ENCODE data around the gene SSH2. TPM values are rescaled to one million over a fixed set of nuclear protein-coding genes. Genes with fewer than 3 reads are reported as not detected.

Gene SSH2
- total and polyA plus RNA-seq, 9 of the 15 experiments (the other 6 are each of a cell fraction or from before 2014, with no cell fraction given): 3.9 to 16.1 (median 10.2) TPM

DNA sequence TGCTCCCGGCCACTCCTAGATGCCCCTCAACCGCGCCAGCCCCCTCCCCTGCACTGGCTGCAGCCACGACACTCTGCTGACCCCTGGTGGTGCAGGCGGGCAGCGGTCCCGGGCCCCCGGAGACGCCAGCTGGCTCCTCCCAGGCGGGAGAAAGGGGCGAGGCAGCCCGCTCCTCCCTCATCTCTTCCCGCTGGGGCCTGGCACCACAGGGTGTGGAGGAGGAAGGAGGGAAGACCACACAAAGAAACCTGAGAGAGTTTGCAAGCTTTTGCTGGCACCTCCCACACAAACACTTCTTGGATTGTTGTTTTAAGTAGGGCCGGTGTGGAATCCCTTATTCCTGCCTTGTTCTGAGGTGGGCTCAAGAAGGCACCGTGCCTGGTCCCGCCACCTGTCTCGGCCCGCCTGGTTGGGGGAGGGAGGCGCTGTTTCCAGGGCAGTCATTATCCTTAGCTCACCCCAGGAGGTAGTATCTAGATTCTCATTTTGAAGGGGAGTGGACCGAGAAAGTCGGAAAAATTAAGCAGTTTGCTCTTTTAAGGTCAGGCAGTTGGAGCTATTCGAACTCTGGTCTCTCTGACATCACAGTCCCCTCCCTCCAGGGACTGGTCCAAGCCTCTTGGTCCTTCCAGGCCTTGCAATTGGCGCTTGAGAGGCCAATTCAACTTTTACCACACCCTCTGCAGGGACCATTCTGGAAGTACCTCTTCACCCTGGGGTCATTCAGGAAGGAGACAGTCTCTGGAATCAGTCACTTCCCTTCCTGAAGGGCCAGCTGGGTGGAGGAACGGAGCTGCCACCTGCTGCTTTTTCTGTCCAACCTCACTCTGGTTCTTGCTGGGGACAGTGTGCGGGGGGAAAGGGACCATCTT is 338.1 kb downstream of the SSH2 start (continued):
- TF ChIP-seq KDM2B (CRISPR knock-in tag; IDR thresholded peaks at IDR 0.05): 0 out of 2 replicates have a peak, but pooled peaks have one; percentile 8
- peak; percentile 69 for TF ChIP-seq SMC3 (conservative IDR thresholded peaks at IDR 0.05; ENCODE audit: insufficient read depth, low read depth, low read length)
- no peak for TF ChIP-seq ZNF589 (CRISPR knock-in tag; IDR thresholded peaks at IDR 0.05; ENCODE audit: low read depth)
- peak; percentile 46 for TF ChIP-seq SAP30 (IDR thresholded peaks at IDR 0.05; ENCODE audit: borderline replicate concordance, insufficient read depth, low read depth, low read length, poor library complexity, severe bottlenecking)
- TF ChIP-seq ZNF124 (CRISPR knock-in tag; IDR thresholded peaks at IDR 0.05): no peak
- TF ChIP-seq COPS2 (conservative IDR thresholded peaks at IDR 0.05): no peak
- TF ChIP-seq ZKSCAN1 (IDR thresholded peaks at IDR 0.05; ENCODE audit: low read depth, low read length): peak; percentile 30; the same call in 1 of the 2 replicates
- no peak for TF ChIP-seq ZZZ3 (IDR thresholded peaks at IDR 0.05)
- TF ChIP-seq, protein P1, sequence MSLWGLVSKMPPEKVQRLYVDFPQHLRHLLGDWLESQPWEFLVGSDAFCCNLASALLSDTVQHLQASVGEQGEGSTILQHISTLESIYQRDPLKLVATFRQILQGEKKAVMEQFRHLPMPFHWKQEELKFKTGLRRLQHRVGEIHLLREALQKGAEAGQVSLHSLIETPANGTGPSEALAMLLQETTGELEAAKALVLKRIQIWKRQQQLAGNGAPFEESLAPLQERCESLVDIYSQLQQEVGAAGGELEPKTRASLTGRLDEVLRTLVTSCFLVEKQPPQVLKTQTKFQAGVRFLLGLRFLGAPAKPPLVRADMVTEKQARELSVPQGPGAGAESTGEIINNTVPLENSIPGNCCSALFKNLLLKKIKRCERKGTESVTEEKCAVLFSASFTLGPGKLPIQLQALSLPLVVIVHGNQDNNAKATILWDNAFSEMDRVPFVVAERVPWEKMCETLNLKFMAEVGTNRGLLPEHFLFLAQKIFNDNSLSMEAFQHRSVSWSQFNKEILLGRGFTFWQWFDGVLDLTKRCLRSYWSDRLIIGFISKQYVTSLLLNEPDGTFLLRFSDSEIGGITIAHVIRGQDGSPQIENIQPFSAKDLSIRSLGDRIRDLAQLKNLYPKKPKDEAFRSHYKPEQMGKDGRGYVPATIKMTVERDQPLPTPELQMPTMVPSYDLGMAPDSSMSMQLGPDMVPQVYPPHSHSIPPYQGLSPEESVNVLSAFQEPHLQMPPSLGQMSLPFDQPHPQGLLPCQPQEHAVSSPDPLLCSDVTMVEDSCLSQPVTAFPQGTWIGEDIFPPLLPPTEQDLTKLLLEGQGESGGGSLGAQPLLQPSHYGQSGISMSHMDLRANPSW (CRISPR knock-in tag; IDR thresholded peaks at IDR 0.05): no peak
- TF ChIP-seq SOX6 (IDR thresholded peaks at IDR 0.05): no peak
- TF ChIP-seq NR3C1 (CRISPR knock-in tag; IDR thresholded peaks at IDR 0.05): no peak
- TF ChIP-seq RB1 (IDR thresholded peaks at IDR 0.05; ENCODE audit: low read depth): peak; percentile 96
- TF ChIP-seq, protein P2, sequence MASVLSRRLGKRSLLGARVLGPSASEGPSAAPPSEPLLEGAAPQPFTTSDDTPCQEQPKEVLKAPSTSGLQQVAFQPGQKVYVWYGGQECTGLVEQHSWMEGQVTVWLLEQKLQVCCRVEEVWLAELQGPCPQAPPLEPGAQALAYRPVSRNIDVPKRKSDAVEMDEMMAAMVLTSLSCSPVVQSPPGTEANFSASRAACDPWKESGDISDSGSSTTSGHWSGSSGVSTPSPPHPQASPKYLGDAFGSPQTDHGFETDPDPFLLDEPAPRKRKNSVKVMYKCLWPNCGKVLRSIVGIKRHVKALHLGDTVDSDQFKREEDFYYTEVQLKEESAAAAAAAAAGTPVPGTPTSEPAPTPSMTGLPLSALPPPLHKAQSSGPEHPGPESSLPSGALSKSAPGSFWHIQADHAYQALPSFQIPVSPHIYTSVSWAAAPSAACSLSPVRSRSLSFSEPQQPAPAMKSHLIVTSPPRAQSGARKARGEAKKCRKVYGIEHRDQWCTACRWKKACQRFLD (CRISPR knock-in tag; IDR thresholded peaks at IDR 0.05): no peak
- TF ChIP-seq PHB2 (IDR thresholded peaks at IDR 0.05; ENCODE audit: low read depth): no peak
- TF ChIP-seq, protein P3, sequence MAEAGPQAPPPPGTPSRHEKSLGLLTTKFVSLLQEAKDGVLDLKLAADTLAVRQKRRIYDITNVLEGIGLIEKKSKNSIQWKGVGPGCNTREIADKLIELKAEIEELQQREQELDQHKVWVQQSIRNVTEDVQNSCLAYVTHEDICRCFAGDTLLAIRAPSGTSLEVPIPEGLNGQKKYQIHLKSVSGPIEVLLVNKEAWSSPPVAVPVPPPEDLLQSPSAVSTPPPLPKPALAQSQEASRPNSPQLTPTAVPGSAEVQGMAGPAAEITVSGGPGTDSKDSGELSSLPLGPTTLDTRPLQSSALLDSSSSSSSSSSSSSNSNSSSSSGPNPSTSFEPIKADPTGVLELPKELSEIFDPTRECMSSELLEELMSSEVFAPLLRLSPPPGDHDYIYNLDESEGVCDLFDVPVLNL (CRISPR knock-in tag; IDR thresholded peaks at IDR 0.05; ENCODE audit: low read depth): no peak
- TF ChIP-seq MXI1 (IDR thresholded peaks at IDR 0.05; ENCODE audit: low read depth, low read length): peak; percentile 20; the same call in 1 of the 2 replicates
- no peak for TF ChIP-seq SAFB2 (IDR thresholded peaks at IDR 0.05; ENCODE audit: borderline replicate concordance, low read depth, low read length, severe bottlenecking)
- TF ChIP-seq, protein P4, sequence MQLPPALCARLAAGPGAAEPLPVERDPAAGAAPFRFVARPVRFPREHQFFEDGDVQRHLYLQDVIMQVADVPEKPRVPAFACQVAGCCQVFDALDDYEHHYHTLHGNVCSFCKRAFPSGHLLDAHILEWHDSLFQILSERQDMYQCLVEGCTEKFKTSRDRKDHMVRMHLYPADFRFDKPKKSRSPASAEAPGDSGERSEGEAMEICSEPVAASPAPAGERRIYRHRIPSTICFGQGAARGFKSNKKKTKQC (CRISPR knock-in tag; IDR thresholded peaks at IDR 0.05): no peak
- no peak for TF ChIP-seq ZNF444 (CRISPR knock-in tag; IDR thresholded peaks at IDR 0.05)
- TF ChIP-seq, protein P5, sequence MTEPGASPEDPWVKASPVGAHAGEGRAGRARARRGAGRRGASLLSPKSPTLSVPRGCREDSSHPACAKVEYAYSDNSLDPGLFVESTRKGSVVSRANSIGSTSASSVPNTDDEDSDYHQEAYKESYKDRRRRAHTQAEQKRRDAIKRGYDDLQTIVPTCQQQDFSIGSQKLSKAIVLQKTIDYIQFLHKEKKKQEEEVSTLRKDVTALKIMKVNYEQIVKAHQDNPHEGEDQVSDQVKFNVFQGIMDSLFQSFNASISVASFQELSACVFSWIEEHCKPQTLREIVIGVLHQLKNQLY (CRISPR knock-in tag; conservative IDR thresholded peaks at IDR 0.05): no peak
- peak; percentile 94; the same call in 1 of the 2 replicates for TF ChIP-seq XRCC5 (IDR thresholded peaks at IDR 0.05; ENCODE audit: low read depth, low read length)
